ENCODE measurements around the gene PLA2G2E.
"Not testable (repeated sequence)": the region's sequence is repeated elsewhere in the genome, so short reads cannot be mapped to it uniquely, and the experiment has no call there.

Gene PLA2G2E

DNA sequence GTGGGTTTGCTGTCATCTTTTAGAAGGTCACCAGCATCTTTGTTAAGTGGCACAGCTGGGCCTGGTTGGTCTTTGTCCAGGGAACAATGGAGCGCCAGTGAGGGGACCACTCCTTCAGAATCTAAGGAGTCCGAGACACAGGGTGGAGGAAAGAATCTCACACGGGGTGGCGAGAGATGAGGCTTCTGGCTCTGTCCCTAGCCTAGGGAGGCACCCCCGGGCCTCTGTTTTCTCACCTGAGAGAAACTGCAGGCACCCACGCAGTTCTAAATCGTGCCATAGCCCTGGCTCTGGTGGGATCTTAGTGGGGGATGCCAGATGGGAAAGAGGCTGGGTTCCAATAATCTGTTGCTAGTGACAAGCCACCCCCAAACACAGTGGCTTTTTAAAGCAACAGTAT is 10.9 kb upstream of the PLA2G2E start:
- DNase-seq = peak in 1 of 10 donors; percentile 69
- intact Hi-C loops (cut with DNase I) = no loop called here

DNA sequence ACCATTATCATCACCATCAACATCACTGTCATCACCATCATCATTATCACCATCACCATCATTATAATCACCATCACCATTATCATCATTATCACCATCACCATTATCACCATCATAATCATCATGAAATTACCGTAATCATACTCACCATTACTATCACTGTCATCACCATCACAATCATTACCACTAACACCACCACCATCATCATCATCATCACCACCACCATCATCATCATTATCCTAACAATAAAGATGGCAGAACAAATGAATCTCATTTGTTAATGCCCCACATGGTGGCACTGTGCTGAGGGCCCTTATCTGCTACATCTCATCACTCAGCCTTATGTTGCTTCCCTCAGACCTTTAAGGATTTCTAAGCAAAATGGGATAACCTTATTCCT is 9.4 kb upstream of the PLA2G2E start:
- no peak for DNase-seq
- intact Hi-C loops (cut with DNase I) = no loop called here

DNA sequence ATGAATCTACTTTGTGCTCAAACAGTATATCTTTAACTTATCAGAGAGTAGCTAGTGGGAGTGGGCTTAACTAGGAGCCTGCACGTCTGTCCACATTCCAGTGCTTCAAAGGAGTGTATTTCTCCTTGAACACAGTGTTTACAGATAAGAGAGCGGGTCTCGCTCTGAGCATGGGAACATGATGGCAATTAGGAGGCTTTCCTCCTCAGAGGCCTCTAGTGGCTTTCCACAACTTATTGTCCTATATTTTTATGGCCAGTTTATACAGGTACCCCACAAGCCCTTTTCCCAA is 3.7 kb upstream of the PLA2G2E start:
- DNase-seq; intact Hi-C loops (cut with DNase I): not testable (repeated sequence)

DNA sequence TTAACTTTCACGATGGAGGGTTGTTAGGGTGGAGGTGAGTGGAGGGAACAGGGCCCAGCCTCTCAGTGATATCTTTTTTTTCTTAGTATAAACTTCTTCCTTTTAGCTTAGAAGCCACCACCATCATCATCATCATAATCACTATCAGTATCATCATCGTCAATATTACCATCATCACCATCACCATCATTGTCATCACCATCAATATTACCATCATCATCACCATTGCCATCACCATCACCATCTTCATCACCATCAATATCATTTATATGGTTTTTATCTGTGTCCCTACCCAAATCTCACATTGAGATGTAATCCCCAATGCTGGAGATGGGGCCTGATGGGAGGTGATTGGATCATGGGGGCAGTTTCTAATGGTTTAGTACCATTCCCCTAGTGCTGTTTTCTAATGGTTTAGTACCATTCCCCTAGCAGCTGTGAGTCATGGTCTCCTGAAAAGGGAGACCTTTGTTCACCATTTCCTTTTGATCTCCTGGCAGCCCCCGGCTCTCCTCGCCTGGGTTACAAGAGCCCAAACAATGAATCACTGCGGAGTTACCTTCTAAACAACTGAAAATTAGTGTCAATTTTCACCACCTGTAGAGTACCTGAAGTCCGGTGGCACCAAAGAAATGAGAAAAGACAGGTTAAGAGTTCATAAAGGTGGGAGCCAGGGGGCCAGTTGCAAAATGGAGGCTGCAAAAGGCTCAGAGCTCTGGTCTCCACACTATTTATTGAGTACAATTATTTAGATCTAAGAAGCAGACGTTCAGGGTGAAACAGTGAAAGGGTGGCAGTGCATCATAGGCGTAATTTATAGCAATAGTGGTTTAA is 3.1 kb upstream of the PLA2G2E start:
- no peak for DNase-seq
- intact Hi-C loops (cut with DNase I) = no loop called here

DNA sequence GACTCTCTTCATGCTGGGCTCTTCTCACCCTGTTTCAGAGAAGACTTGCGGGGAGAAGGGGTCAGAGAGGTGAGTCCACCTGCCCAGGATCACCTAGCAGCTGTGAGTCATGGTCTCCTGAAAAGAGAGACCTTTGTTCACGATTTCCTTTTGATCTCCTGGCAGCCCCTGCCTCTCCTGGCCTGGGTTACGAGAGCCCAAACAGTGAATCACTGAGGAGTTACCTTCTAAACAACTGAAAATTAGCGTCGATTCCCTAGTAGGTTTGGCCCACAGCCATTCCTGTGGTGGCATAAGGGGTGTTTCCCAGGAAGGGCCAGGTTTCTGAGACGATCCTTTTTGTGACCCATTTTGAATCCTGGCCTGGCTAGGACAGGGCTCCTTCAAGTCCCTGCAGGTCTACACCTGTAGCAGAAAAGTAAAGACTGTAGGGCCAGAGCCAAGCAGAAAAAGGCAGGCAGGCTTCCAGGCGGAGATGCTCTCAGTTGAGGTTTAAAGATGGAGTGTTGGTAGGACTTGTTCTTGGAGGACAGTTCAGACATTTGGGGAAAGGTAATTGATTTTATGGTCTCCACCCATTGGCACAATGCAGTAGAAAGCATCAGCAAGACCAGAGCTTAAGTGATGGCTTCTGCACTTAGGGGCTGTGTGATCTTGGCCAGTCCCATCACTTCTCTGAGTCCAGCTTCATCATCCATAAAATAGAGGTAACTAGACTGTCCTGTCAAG is 2.1 kb upstream of the PLA2G2E start:
- no peak for DNase-seq
- intact Hi-C loops (cut with DNase I) = no loop called here

DNA sequence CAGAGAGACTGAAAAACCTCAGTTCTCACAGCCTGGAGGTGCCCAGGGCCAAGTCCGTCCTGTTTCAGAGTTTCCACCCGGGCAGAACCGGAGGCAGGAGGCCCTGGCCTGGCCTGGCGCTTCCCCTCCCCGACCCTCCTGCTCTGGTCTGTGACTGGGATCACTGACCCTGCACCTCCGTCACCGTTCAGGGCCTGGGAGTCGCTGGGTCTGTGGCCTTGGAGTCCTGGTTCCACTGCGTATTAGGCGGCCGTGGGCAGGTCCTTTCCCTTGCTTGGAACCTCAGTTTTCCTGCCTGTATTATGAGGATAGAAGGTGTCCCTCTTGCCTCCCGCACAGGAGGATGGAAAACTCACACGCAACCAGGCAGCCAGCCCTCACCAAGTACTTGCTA is 533 bp upstream of the PLA2G2E start:
- intact Hi-C loops (cut with DNase I) = no loop called here
- no peak for DNase-seq

DNA sequence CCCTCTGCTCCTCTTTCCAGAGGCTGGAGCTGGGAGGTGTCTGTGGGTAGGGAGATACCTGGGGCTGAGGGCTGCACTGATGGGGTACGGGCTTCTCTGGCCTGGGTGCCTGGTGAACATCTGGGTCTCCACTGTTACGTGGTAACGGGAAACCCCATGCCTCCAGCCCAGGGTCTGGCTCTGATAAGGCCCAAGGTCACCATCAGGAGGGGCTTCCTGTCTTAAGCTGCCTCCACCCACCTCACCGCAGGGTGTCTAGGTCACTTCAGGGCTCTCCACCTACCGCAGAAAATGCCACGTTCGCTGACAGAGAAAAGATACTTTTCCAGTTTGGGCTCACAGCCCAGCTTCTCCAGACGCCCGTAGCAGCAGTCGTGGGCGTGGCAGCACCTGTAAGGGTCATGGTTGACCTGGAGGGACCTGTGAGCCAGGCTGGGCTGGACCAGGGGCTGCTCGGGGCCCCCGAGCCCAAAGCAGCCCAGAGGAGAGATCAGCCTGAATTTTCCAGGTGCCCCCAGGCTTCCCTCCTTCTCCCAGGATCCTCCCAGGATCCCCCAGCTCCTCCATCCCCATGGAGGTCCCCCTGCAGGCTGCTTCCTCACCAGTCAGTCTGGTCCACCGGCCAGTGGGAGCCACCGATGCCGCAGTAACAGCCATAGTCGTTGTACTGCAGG is 1.3 kb downstream of the PLA2G2E start:
- no peak for DNase-seq
- intact Hi-C loops (cut with DNase I) = no loop called here

DNA sequence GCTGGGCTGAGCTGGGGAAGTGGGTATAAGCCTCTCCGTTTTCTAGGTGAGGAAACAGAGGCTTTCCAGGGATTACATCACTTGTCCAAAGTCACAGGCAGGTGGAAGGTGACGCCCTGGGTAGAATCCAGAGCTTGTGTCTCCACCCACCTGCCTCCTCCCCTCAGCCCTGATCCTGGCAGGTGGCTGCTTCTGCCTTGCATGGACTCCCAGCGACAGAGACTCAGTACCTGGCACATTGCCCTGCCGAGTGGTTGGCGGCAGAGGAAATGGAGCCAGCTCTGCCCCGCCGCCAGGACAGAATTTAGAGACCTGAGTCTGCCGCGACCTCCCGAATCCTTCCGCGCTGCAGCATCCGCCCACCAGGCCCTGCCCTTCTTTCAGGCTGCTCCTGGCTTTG is 2.1 kb downstream of the PLA2G2E start:
- peak in 7 of 10 donors; percentile 16 to 91 (median 46) for DNase-seq
- intact Hi-C loops (cut with DNase I) = no loop called here

DNA sequence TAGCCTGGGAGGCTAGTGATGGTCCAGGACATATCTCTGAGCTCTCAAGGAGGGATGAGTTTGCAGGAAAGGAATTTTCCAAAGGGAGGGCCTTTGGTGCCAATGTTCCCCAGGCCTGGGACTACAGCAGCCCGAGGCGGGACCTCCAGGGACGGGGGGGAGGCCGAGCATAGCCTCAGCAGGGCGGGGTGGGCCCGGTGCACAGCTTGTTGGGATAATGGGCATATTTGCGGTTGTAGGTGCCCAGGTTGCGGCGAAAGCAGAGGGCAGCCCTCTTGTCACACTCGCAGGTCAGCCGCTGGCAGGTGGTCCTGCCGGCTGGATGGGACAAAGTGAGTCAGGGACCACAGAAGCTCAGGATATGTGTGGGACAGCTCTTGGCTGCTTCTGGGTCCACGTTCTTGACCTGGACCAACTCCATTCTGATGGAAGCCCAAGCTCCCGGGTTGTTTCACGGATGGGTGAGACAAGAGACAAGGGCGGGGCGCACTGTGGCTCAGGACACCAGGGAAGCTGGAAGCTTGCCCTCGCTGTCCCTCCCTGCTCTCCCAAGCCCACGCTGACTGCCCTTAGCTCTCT is 3.2 kb downstream of the PLA2G2E start:
- intact Hi-C loops (cut with DNase I) = no loop called here
- no peak for DNase-seq

DNA sequence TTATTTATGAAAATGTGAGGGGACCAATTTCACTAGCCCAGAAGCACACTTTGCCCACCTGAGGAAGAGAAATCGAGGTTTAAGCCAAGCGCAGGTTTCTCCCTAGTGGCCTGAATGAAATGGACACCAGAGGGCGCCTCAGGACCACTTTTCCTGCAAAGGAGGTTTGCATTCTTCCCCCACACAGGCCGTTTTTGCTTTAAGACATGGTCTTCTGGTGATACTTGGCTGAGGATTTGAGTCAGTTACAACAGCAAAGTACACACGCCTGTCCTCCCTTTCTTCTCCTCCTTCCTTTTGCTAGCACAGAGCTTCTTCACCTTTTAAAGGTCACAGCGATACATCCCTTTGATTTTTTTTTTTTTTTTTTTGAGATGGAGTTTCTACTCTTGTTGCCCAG is 5.4 kb downstream of the PLA2G2E start:
- DNase-seq = peak; percentile 53 to 96 (median 86)
- intact Hi-C loops (cut with DNase I) = loop anchor here (1.0 to 5.0 kb wide), 4 partner anchors 35 to 574 kb away; partner anchors contain the start of gene OTUD3

DNA sequence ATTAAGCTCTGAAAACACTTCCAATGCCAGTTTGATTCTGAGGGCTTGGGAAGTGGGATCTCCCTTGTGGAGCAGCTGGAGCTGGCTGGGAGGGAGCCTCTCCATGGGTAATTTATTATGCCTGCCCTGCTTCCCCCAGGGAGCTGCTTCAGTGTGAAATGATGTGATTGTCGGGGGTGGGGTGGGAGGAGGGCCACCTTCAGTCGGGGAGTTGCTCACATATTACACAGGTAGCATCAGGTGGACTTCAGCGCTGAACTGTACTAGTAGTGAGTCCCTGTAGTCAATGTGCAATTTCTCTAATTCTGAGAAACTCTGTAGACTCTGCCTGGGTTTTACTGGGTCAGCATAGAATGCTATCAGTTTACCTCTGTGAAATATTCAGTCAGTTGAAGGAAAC is 12.8 kb downstream of the PLA2G2E start:
- intact Hi-C loops (cut with DNase I) = no loop called here
- DNase-seq = no peak

DNA sequence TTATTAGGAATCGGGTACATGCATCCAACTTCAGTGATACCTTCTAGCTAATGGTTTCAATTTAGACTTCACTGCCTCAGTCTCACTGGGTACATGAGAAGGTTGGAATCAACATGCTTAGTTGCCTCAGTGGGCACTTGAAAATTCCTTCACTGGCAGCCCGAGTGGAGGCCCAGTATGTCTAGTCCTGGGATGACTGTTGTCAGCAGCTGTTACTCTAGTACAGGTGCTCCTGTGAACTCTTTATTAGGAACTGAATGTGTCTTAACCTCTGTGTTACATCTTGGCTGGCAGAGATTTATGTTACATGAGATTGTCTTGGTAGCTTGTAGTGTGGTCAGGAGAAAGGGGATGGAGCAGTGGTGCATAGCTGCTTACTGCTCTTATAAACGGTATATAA is 13.4 kb downstream of the PLA2G2E start:
- intact Hi-C loops (cut with DNase I) = no loop called here
- no peak for DNase-seq

DNA sequence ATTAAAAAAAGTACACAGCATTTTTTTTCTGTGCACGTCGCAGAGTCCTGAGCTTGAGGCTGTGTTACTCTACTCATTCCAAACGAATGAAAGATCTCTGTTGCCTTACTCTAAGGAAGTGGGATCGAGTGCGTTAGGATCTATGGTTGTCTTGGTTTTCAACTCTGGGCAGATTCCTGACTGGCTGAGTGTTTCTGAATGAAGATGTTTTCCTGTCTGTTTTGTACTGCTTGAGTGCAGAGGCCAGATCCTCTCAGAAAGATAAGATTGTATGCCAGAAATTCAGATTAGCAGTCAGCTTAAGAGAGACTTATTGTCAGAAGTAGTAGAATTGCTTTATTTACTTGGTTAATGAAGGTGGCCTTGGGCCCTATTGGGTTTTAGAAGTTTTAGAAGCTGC is 14.0 kb downstream of the PLA2G2E start:
- intact Hi-C loops (cut with DNase I) = no loop called here
- DNase-seq = no peak

DNA sequence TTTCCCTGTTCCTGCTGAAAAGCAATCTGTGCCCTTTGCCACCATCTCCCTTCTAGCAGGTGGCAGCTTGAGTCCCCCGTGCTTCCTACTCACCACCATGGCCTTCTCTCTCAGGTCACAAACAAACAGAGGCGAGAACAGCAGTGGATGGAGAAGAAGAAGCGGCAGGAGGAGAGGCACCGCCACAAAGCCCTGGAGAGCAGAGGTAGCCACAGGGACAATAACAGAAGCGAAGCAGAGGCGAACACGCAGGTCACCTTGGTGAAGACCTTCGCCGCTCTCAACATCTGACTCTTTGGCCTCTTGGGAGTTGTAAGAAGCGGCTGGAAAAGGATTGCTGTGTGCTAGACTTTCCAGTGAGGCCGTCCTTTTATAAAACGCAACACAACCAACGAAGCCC is 16.0 kb downstream of the PLA2G2E start:
- no peak for DNase-seq
- intact Hi-C loops (cut with DNase I) = no loop called here

DNA sequence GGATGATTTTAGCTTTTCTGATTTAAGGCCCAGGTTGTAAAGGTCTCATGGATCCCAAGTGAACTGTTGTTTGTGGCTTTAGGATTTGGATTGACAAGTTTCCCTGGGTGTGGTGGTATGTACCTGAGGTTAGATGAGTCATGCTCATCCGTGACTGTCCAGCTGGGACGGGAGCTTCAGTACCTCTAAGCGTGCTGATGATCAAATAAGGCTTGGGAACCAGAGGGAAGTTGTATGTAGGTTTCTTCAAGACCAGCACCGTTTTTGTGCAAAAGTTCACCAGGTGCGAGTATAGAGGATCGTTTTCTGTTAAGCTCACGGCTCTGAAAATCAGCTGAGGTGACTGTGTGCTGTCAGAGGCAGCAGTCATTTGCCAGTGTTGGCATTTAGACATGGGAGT is 19.8 kb downstream of the PLA2G2E start:
- intact Hi-C loops (cut with DNase I) = no loop called here
- DNase-seq = no peak

DNA sequence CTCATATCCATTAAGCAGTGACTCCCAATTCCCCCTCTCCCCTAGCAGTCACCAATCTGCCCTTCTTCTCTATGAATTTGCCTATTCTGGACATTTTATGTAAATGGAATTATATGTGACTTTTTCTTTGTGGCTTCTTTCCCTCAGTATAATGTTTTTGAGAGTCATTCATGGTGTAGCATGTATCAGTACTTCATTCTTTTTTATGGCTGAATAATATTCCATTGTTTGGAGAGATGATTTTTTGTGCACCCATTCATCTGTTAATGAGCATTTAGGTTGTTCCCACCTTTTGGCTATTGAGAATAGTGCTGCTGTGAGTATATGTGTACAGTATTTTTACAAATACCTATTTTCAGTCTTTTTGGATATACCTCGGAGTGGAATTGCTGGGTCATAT is 21.8 kb downstream of the PLA2G2E start:
- DNase-seq = no peak
- intact Hi-C loops (cut with DNase I) = no loop called here

DNA sequence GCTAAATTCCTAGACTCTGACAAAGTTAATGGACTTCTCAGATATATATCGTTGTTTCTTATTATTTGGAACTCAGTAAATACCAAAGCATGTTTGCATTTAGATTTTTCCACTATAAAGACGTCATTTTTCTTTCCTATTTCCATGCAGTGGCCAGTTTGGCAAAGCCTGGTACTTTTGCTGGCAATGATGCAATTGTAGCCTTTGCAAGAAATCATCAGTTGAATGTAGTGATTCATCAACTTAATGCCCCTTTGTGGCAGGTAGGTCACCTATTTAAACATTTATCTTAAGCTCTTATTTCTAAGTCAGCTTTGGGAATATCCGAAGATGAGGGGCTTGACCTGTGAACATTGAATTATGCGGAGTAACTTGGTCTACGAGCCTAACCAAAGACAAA is 29.2 kb downstream of the PLA2G2E start:
- no peak for DNase-seq
- intact Hi-C loops (cut with DNase I) = no loop called here

DNA sequence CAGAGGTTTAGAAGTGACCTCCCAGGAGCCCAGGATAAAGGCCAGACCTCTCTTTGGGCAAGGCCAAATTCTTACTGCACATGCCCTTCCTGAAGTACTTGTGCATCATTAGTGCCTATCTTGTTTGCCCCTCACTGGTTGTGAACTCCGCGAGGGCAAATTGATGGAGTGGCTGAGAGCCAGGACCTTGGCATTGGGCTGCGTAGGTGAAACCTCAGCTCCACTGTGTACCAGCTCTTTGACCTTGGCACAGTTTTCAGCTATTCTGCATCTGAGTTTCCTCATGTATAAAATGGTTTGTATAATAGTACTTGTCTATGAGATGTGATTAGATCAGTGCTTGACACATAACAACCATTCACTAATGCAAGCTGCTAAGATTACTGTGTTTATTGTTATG is 29.7 kb downstream of the PLA2G2E start:
- no peak for DNase-seq
- intact Hi-C loops (cut with DNase I) = no loop called here

DNA sequence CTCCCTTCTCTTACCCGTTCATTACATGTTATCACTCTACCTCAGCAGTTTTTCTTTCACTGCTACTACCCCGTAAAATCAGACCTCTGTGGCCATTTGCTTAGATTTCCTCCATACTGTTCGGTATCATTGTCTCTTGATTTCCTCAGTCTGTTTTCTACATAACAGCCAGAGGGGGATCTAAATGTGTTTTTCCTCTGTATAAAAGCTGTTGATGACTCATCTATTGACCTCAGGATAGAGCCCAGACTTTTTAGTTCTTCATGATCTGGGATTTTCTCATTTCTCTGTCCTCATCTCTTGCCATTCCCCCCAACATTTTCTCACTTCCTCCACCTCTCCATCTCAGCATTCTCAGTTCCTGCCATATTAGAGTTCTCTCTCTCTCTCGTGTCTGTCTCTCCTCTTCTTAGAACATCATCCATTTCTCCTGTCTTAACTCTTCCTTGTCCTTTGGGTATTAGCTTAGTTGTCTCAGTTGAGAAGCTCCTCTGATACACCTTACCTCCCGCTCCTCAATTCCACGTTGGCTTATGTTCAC is 30.7 kb downstream of the PLA2G2E start:
- DNase-seq = no peak
- intact Hi-C loops (cut with DNase I) = no loop called here

DNA sequence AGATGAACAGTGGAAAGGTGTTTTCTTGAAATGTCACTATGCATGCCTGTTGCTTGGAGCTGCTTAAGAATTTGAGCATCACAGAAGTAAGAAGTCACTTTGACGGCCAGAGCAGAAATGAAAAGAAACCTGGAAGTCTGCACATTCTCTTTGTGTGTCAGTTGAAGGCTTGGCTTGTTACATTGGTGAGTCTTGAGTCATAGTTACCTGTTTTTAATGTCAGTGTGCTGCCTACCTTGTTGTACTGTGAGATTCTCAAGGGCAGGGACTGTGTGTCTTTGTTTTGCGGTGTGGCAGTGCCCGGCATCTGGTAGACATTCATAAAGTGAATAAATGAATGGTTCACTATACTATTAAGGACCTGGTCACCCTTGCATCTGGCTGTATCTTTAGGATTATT is 31.3 kb downstream of the PLA2G2E start:
- no peak for DNase-seq
- intact Hi-C loops (cut with DNase I) = no loop called here

DNA sequence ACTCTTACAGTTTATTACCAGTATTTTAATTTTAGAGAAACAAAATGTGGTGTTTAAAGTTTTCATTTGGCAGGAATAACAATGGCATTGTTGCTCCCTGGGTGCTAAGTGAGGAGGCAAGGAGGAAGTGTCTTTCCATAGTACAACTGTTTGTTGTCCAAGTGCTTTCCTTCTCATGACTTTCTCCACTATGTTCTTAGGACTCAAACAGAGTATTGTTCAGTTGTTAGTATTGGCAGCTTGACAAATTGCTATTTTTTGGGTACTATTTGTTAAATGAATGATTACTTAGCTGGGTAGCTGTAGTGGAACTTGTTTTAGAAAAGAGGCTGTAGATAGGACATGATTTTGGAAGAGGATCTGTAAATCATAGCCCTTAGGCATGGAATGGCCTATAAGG is 33.8 kb downstream of the PLA2G2E start:
- intact Hi-C loops (cut with DNase I) = no loop called here
- DNase-seq = no peak
